ENCODE results near the gene WBP2.
"Not testable (repeated sequence)": the region's sequence is repeated elsewhere in the genome, so short reads cannot be mapped to it uniquely, and the experiment has no call there.

DNA sequence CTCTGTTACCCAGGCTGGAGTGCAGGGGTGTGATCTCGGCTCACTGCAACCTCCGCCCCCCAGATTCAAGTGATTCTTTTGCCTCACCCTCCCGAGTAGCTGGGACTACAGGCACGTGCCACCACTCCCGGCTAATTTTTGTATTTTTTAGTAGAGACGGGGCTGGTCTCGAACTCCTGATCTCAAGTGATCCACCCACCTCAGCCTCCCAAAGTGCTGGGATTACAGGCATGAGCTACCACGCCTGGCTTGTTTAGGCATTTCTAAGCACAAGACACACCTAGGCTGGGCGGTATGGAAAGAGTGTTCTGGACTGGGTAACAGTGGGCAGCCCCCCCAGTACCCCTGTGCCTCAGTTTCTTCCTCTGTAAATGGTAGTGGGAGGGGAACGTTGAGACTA lies 15.1 kb upstream of the WBP2 start:
- TF ChIP-seq POLR2AphosphoS5 (IDR thresholded peaks at IDR 0.05; ENCODE audit: borderline replicate concordance, low read depth, low read length); EZH2 (IDR thresholded peaks at IDR 0.05); FOXP2 (optimal IDR thresholded peaks at IDR 0.05; ENCODE audit: control extremely low read depth, extremely low read length, insufficient read depth): not testable (repeated sequence)

All from SK-N-MC (cell line).